ENCODE data around the gene RAB23.
A peak's percentile ranks its signal among the peaks of the same experiment; 100 is the strongest.

Gene RAB23

DNA sequence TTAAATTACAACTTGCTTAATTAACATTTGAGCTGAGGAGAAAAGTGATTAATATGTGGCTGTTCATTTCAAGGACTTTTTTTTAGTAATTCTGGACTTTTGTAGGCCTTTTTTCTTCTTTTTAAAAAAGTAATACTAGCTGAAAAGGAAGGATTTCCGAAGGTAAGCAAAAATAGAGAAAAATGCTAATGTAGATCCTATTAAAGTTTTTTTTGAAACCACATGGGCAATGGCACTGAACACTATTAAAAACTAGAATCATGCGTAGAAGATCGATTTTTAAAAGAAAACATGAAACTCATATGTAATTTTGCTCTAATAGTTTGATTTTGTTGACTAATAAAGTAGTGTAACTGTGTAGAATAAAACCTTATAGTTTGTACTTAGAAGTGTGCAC lies 47.6 kb downstream of the RAB23 start:
- ATAC-seq (ENCODE audit: insufficient read depth, low read depth) (no peak), DNase-seq (no peak)
- H4K20me1 ChIP-seq (ENCODE audit: insufficient read depth, low read length): no peaks in the 10 kb centered on the region; the same call in 1 of the 2 replicates
- no peak for TF ChIP-seq EZH2 (IDR thresholded peaks at IDR 0.05; ENCODE audit: borderline replicate concordance, low read depth, low read length, severe bottlenecking)
- TF ChIP-seq, protein P1, sequence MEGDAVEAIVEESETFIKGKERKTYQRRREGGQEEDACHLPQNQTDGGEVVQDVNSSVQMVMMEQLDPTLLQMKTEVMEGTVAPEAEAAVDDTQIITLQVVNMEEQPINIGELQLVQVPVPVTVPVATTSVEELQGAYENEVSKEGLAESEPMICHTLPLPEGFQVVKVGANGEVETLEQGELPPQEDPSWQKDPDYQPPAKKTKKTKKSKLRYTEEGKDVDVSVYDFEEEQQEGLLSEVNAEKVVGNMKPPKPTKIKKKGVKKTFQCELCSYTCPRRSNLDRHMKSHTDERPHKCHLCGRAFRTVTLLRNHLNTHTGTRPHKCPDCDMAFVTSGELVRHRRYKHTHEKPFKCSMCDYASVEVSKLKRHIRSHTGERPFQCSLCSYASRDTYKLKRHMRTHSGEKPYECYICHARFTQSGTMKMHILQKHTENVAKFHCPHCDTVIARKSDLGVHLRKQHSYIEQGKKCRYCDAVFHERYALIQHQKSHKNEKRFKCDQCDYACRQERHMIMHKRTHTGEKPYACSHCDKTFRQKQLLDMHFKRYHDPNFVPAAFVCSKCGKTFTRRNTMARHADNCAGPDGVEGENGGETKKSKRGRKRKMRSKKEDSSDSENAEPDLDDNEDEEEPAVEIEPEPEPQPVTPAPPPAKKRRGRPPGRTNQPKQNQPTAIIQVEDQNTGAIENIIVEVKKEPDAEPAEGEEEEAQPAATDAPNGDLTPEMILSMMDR (IDR thresholded peaks at IDR 0.05; ENCODE audit: borderline replicate concordance, extremely low read depth, low read length, poor library complexity, severe bottlenecking): no peak
- H3K79me2 ChIP-seq (ENCODE audit: insufficient read depth, low read length): peaks cover 62% of the 10 kb centered on the region
- no peaks in the 10 kb centered on the region; the same call in 1 of the 2 replicates for H3K36me3 ChIP-seq (ENCODE audit: insufficient read depth, low read length)
- no peaks in the 10 kb centered on the region for H3K27me3 ChIP-seq (ENCODE audit: insufficient read depth, low read length, poor library complexity)
- H3K27ac ChIP-seq (ENCODE audit: low read length): no peak overlapping the region
- H3K4me3 ChIP-seq (ENCODE audit: low read depth in 1 of 2, low read length in 2 of 2): peak overlapping the region in 1 of 2 experiments; percentile 66; a peak in 1 of 4 replicates
- no peak overlapping the region for H3K9ac ChIP-seq (ENCODE audit: low read depth, low read length)
- no peak overlapping the region for H2AFZ ChIP-seq (ENCODE audit: low read depth, low read length)
- peak overlapping the region; percentile 95 for H3K4me2 ChIP-seq (ENCODE audit: insufficient read depth, low read length)
- no peaks in the 10 kb centered on the region for H3K9me3 ChIP-seq (ENCODE audit: insufficient read depth, low read length, severe bottlenecking)
- H3K4me1 ChIP-seq (ENCODE audit: insufficient read depth, low read length): peaks cover 38% of the 10 kb centered on the region

DNA sequence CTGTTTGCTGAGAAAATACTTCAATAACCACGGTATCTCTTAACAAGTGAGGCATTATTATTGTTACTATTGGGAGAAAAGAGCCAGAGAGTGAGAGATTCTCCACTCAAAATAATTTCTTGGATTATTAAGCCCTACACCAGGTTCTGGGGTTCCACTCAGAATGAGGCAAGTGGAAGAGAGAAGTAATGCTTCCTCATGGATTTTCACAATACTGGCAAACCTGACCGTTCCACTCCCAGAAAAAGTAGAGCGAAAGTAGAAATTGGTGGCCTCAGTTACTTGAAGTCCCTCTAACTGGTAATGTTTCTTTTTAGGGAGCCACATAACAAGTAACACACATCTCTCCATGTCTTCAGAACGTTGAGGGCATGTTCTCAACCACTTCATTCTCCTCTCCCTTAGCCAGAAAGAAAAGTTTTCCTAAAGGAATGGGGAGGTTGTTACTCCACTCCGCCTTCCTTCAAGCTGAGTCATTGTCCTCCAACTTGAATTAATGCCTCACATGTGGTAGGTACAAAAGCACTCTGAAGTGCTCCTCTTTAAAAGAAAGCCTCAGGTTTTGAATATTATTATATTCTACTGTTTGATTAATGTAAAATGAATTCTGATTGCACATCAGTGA lies 48.1 kb downstream of the RAB23 start:
- DNase-seq: no peak
- peak overlapping the region; percentile 66 to 69; a peak in 3 of 4 replicates for H3K4me3 ChIP-seq (ENCODE audit: low read depth in 1 of 2, low read length in 2 of 2)
- H3K27me3 ChIP-seq (ENCODE audit: insufficient read depth, low read length, poor library complexity): no peaks in the 10 kb centered on the region
- peaks cover 38% of the 10 kb centered on the region for H3K4me1 ChIP-seq (ENCODE audit: insufficient read depth, low read length)
- peak overlapping the region; percentile 51 for H3K27ac ChIP-seq (ENCODE audit: low read length)
- no peaks in the 10 kb centered on the region; the same call in 1 of the 2 replicates for H3K36me3 ChIP-seq (ENCODE audit: insufficient read depth, low read length)
- TF ChIP-seq, protein P1 (IDR thresholded peaks at IDR 0.05; ENCODE audit: borderline replicate concordance, extremely low read depth, low read length, poor library complexity, severe bottlenecking): no peak
- TF ChIP-seq EZH2 (IDR thresholded peaks at IDR 0.05; ENCODE audit: borderline replicate concordance, low read depth, low read length, severe bottlenecking): no peak
- H3K9ac ChIP-seq (ENCODE audit: low read depth, low read length): peak overlapping the region; percentile 80
- peaks cover 60% of the 10 kb centered on the region for H3K79me2 ChIP-seq (ENCODE audit: insufficient read depth, low read length)
- H3K4me2 ChIP-seq (ENCODE audit: insufficient read depth, low read length): peak overlapping the region; percentile 95
- ATAC-seq (ENCODE audit: insufficient read depth, low read depth): no peak
- no peaks in the 10 kb centered on the region for H4K20me1 ChIP-seq (ENCODE audit: insufficient read depth, low read length)
- no peak overlapping the region for H2AFZ ChIP-seq (ENCODE audit: low read depth, low read length)
- no peaks in the 10 kb centered on the region for H3K9me3 ChIP-seq (ENCODE audit: insufficient read depth, low read length, severe bottlenecking)

DNA sequence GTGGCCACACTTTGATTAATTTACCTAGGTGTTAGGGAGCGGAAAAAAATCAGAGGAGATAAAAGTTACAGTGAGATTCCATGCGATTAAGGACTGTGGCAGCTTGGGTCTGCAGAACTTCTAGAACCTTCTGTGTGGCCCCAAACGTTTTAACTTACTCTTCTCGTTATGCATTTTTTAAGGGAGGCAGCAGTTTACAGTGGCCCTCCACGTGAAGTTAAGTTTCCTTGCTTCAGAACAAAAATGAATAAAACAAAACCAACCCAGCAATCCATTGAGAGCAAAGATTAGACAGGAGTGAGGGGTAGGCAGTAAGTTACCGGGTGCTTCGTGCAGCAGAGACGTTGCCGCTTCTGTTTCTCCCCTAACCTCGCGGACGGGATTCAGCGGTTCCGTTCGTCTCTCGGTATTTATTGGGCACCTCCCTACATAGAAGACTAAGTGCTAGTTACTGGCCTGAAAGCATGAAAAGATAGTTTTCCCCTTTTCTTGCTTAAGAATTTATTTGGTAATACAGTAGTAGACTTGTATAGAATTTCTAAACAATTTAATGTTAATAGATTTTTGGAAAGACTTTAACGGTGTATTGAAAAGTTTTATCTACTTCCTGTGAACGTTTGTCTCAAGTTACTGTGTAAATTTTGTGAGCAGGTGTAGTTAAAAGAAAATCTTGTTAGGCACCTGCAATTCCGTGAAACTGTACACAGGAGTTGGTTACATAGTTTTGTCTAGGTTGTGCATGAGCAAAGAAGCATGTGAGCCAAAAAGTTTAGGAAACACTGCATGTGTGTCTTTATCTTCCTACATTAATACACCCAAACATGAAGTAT lies 48.8 kb downstream of the RAB23 start:
- Histone ChIP-seq H3K79me2 (ENCODE audit: insufficient read depth, low read length) (peaks cover 54% of the 10 kb centered on the region), H3K4me3 (ENCODE audit: low read depth in 1 of 2, low read length in 2 of 2) (peak overlapping the region; percentile 66 to 69; a peak in 3 of 4 replicates), H3K27me3 (ENCODE audit: insufficient read depth, low read length, poor library complexity) (no peaks in the 10 kb centered on the region), H4K20me1 (ENCODE audit: insufficient read depth, low read length) (no peaks in the 10 kb centered on the region), H3K27ac (ENCODE audit: low read length) (peak overlapping the region; percentile 75), H3K4me2 (ENCODE audit: insufficient read depth, low read length) (peak overlapping the region; percentile 95), H3K9ac (ENCODE audit: low read depth, low read length) (peak overlapping the region; percentile 80), H3K36me3 (ENCODE audit: insufficient read depth, low read length) (no peaks in the 10 kb centered on the region; the same call in 1 of the 2 replicates), H3K9me3 (ENCODE audit: insufficient read depth, low read length, severe bottlenecking) (no peaks in the 10 kb centered on the region), H2AFZ (ENCODE audit: low read depth, low read length) (peak overlapping the region; percentile 78), H3K4me1 (ENCODE audit: insufficient read depth, low read length) (peaks cover 38% of the 10 kb centered on the region)
- peak; percentile 26 for DNase-seq
- TF ChIP-seq, protein P1 (IDR thresholded peaks at IDR 0.05; ENCODE audit: borderline replicate concordance, extremely low read depth, low read length, poor library complexity, severe bottlenecking): no peak
- no peak for TF ChIP-seq EZH2 (IDR thresholded peaks at IDR 0.05; ENCODE audit: borderline replicate concordance, low read depth, low read length, severe bottlenecking)
- no peak for ATAC-seq (ENCODE audit: insufficient read depth, low read depth)
